CD4-positive, alpha-beta T cell treated with Interleukin-6 at 100 ng/mL for 8 hours (primary cell): ENCODE data around the gene SLC37A4.
"Not testable (repeated sequence)": the region's sequence is repeated elsewhere in the genome, so short reads cannot be mapped to it uniquely, and the experiment has no call there.

Source experiments
- DNase-seq: peaks from one replicate; pipeline ENCODE4 v3.0.0-alpha.2; 2020; ENCODE audit warnings: mixed read lengths, low spot score

SLC37A4 gene

DNA sequence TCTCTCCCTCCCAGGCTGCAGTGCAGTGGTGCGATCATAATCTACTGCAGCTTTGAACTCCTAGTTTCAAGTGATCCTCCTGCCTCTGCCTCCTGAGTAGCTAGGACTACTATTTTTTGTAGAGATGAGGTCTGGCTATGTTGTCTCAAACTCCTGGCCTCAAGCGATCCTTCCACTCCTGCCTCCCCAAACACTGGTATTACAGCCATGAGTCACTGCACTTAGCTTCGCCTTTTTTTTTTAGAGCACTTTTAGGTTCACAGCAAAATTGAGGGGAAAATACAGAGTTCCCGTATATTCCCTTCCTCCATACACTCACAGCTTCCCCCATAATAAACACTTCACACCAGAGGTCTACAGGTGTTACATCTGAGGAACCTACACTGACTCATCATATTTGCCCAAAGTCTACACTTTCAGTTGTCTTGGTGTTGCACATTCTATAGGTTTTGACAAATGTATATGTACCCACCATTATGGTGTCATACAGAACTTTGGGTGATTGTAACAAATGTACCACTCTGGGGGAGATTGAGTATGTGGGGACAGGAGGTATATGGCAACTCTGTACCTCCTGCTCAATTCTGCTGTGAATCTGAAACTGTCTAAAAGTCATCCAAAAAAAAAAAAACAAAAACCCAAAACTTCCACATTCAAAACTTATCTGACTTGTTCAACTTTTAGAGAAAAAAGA, 11.3 kb upstream of the SLC37A4 start:
- DNase-seq = no peak

- not testable (repeated sequence) for DNase-seq
Measured at GRCh38 chr11:119039471-119039870, 8.8 kb upstream of the SLC37A4 start.

DNA sequence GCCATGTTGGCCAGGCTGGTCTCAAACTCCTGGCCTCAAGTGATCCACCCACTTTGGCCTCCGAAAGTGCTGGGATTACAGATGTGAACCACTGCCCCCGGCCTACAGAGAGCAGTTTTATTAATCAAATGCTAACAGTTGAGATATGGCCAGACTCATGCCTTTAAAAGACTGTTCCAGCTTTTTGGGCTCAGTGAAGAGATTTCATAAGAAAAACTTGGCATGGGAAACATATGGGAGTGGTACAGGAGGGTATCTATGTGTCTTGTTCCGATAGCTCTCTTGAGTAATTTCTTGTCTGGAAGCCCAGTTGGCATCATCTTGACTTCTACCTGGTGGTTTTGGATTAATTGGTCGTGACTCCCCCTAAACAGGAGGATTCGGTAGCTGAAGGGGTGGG, 8.2 kb upstream of the SLC37A4 start:
- DNase-seq = no peak

DNA sequence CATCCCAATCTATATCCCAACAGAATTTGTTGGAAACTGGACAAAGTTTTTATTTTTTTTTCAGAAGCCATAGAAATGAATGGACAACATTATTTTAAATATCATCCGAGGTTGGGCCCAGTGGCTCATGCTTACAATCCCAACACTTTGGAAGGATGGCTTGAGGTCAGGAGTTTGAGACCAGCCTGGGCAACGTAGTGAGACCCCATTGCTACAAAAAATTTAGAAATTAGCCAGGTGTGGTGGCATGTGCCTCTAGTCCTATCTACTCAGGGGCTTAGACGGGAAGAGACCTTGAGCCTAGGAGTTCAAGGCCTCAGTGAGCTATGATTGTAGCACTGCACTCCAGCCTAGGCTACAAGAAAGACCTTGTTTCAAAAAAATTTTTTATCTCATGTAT, 4.1 kb upstream of the SLC37A4 start:
- DNase-seq = no peak

- DNase-seq = not testable (repeated sequence)
Measured at GRCh38 chr11:119033421-119033820, 2.7 kb upstream of the SLC37A4 start.

DNA sequence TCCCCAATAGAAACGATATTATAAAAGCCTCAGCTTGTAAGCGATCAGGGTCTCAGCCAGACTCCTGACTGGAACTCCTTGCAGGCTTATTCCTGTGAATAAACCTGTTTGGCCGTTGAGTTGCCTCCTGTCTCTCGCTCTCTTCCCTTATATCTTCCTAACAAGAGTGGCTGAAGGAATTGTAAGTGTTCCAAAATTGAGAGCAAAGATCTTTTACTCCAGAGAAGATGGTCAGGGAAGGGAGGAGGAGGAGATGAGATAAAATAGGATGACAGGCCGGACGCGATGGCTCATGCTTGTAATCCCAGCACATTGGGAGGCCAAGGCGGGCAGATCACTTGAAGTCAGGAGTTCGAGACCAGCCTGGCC, 1.2 kb upstream of the SLC37A4 start:
- DNase-seq = no peak

GRCh38 chr11:119030029-119030328, 698 bp downstream of the SLC37A4 start:
- no peak for DNase-seq

GRCh38 chr11:119029340-119030028, 1.2 kb downstream of the SLC37A4 start:
- DNase-seq = no peak

DNA sequence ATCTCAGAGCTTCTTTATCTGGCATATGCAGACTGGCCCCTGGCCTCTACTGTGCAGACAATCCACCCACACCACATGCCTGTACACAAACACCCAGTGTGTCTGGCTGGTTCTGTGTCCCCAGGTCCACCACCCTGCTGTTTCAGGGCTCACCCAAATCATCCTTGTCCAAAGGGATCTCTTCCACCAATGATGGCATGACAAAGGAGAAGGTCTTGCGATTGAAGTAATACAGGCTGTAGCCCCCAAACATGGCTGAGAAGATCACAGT, 1.7 kb downstream of the SLC37A4 start:
- no peak for DNase-seq

GRCh38 chr11:119028346-119029068, 2.2 kb downstream of the SLC37A4 start:
- no peak for DNase-seq

DNA sequence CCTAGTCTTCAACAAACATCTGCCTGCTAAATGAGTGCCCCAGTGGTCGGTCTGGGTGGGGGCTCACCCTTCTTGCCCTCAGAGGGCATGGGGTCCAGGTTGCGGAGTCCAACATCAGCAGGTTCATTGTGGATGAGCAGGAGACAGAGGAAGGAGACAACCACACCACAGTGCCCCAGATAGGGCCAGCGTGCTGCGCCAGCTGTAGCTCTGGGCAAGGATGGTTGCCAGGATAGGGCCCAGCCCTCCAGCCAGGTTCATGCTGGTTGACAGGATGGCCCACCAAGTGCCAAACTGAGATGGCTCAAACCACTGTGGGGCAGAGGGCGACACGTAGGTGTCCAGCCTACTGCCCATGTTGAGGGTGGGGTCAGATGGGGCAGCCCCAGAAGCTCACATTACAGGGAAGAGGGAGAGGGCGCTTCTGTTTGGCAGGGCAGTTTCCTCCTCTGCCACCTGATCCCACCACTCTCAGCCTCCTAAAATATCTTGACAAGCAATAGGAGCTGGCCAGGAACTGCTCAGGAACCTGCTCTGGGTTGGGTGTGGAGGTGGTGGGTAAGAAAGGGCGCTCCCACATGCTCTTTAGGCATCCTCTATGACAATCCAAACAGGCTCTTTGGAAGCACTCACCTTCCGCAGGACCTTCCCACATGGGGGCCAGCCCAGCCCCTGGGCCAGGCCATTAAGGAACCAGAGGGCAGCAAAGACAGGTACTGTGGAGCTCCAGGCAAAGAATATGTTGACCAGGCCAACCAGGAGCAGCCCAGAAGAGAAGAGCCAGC, 2.9 kb downstream of the SLC37A4 start:
- DNase-seq = no peak

DNA sequence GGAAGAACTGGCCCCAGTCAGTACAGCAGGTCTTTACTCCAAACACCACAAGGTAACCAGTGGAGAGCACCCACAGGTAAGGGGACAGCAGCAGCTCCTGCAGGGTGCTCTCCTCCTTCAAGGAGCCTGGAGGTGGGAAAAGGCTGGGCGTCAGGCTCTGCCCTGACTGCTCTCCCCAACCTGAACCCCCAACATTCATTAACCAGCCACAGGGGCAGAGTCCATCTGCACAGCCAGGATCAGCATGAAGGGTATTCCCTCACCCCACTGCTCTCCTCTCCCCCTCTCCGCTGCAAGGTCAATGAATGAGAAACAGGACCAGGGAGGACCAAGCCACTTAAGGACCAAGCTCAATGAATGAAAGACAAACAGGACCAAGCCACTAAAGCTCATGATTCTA, 3.7 kb downstream of the SLC37A4 start:
- DNase-seq = no peak

- no peak for DNase-seq
Measured at GRCh38 chr11:119025978-119026766, 4.5 kb downstream of the SLC37A4 start.

- DNase-seq = no peak
Measured at GRCh38 chr11:119025541-119025940, 5.1 kb downstream of the SLC37A4 start.

- no peak for DNase-seq
Measured at GRCh38 chr11:119025099-119025473, 5.6 kb downstream of the SLC37A4 start.

DNA sequence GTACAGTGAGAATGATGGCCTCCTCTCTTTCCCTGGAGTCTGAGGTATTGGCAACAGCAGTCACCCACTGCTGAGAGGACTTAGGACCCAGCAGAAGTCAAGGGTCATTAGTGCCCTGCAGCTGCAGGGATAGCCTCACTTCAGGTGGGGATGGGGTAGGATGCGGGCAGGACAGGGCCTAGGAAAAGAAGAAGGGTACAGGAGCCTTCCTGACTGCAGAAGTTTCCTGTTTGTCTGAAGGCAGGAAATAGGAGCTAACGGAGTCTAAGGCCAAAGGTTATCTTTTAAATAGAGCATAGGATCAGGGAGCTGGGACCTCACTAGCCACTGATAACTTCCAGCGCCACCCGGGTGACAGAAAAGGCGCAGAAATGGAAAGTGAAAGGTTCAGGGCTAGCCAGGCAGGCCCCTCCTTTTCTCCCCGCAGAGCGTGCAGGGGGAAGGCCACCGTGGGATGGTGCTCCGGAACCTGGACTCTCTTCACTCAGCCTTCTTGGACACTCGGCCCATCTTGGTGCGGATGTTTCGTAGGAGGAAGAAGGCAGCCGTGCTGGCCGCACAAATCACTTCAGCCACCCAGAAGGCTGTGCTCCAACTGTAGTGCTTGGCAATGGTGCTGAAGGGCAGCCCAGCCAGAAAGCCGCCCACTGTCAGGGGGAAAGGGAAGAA, 6.1 kb downstream of the SLC37A4 start:
- no peak for DNase-seq

DNA sequence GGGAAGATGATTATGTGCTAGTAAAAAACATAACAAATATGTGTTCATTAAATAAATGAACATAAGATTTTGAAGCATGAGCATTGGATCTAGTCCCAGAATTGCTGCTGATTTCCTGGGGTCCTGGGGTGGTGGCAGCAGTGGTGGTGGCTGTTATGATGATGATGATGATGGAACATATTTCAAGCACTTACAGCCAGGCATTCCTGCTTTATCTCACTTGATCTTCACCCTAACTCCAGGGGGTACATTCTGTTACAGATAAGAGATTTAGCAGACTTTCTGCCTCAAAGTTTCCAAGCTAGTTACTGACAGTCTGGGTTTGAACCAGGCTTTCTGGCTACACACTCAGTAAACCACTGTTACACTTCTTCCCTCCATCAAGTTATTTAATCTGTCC, 6.9 kb downstream of the SLC37A4 start:
- no peak for DNase-seq

- DNase-seq = no peak
Measured at GRCh38 chr11:119021631-119022030, 9.0 kb downstream of the SLC37A4 start.

- no peak for DNase-seq
Measured at GRCh38 chr11:119019996-119020395, 10.7 kb downstream of the SLC37A4 start.

- DNase-seq = peak; percentile 95
Measured at GRCh38 chr11:119018074-119018938, 12.4 kb downstream of the SLC37A4 start, which contains the start of the genes RPS25 and TRAPPC4. Gene RPS25, minus strand, starts transcription at chr11:119018343. Its CDS starts 59 bp downstream, at chr11:119018284. Gene TRAPPC4, plus strand, starts transcription at chr11:119018766. Its CDS starts 30 bp downstream, at chr11:119018796.
